Effector CD8-positive, alpha-beta T cell (primary cell): Measurements from ENCODE around the gene EMB.
"Not testable (repeated sequence)": the region's sequence is repeated elsewhere in the genome, so short reads cannot be mapped to it uniquely, and the experiment has no call there.

Source experiments
- DNase-seq: peaks from one replicate; lab custom pipeline; 2025; lab: John Stamatoyannopoulos, UW

The EMB gene

DNA sequence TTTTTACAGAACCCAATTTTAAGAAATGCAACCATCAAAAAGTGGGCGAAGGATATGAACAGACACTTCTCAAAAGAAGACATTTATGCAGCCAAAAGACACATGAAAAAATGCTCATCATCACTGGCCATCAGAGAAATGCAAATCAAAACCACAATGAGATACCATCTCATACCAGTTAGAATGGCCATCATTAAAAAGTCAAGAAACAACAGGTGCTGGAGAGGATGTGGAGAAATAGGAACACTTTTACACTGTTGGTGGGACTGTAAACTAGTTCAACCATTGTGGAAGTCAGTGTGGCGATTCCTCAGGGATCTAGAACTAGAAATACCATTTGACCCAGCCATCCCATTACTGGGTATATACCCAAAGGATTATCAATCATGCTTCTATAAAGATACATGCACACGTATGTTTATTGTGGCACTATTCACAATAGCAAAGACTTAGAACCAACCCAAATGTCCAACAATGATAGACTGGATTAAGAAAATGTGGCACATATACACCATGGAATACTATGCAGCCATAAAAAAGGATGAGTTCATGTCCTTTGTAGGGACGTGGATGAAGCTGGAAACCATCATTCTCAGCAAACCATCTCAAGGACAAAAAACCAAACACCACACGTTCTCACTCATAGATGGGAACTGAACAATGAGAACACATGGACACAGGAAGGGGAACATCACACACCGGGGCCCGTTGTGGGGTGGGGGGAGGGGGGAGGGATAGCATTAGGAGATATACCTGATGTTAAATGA lies 19.7 kb downstream of the EMB start:
- not testable (repeated sequence) for DNase-seq

DNA sequence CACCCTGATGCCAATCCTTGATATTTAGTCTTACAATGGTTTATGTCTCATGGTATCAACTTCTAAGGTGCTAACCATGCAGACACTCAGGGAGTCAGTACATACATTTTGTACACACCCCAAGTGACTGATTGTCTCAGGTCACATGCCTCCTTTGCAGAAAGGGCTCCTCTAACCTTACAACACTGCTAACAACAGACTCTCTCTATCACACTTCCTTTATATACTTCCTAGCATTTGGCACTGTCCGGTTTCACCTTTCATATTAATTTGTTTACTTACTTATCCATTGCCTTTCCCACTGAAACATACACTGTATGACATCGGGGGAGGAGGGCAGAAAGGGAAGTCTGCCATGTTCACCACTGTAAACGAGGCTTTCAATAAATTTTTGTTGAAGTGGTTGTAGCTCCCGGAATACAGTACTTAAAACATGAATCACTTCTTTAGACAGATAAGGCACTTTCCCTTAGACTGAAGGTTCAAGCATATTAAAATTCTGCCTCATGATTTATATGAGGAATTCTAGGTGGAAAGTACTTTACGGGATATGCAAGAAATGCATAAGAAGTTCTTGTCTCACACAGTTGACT lies 20.6 kb downstream of the EMB start:
- no peak for DNase-seq

DNA sequence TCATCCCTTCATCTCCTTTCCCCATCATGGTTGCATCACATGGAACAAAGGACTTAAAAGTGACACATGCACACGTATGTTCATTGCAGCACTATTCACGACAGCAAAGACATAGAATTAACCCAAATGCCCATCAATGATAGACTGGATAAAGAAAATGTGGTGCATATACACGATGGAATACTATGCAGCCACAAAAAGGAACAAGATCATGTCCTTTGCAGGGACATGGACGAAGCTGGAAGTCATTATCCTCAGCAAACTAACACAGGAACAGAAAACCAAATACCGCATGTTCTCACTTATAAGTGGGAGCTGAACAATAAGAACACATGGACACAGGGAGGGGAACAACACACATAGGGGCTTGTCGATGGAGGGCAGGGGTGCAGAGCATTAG lies 21.4 kb downstream of the EMB start:
- DNase-seq = not testable (repeated sequence)

DNA sequence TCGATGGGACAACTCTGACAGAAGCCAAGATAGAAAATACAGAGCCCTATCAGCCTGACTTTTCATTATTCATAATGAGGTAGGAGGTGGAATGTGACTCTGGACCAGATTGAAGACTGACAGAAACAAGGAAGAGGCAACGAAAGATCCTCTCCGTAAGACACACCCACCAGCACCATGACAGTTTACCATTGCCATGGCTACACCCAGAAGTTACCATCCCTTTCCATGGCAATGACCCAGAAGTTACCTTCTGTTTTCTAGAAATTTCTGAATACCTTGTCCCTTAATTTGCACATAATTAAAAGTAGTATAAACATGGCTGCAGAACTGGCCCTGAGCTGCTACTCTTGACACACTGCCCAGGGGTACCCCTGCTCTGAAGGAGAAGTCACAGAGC lies 24.5 kb downstream of the EMB start:
- not testable (repeated sequence) for DNase-seq

DNA sequence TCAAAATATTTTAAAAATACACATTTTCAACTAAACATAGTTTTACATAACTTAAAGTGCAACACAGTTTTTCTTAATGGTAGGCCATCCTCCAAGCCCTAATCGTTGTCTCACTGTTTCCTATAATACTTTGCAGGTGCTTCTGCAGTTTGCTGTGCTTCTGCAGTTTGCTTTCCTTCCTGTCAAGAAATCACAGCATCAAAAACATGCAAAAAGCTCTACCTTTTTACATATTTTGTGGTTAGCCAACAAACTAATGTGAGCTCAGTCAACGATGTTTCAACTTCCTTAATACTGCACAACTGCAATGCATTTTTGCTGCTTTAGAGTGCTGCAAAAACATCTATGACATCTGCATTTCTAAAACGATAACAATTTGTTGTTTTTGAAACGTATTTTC lies 25.2 kb downstream of the EMB start:
- no peak for DNase-seq

DNA sequence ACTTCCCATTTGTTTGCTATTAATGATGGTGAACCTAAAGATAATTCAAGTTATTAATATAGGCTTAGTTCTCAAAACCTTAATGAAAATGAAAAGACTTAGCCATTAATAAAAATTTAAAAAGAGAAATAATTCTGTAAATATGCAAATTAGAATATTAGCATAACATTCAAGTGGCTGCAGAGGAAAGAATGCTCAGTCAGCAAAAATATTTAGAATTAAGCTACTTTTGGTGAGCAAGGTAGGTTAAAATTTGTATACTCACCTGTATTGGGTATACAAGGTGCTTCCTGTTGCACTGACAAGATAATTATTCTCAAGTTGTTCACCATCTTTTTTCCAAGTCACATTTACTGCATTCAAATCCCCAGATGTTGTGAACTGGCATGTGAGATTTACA lies 30.2 kb downstream of the EMB start:
- DNase-seq = not testable (repeated sequence)

DNA sequence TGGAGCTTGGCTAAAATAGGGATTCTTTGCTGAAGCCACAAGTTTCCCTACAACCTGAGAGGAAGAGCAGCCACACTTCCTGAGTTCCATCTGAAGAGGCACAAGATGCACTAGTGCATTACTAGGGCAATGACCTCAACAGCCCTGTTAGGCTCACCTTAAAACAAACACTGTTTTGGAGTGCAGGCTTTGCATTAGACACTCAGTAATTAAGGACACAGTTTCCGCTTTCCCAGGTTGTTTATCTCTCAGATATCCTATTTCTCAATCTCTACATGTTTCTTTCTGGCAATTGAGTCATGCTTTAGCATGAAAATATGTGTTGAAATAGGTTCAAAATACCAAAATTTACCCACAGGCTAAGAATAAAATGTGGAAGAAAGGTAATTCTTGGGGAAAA lies 34.2 kb downstream of the EMB start:
- DNase-seq = no peak

DNA sequence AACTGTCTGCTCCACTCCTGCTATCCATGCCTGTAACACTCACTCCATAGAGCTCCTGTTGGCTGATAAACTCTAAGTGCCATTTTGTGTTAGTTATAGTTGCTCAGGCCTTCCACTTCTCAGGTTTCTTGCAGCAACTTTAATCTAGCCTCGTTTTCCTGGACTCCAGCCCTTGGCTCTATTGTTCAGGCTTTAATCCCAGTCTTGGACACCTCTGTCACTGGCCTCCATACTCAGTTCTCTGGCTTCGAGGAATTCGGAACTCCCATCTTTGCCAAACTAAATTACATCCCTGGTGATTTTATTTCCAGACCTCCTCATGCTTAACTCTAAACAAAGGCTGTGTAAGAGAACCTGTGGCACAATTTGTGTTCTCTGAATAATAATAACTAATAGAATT lies 39.8 kb downstream of the EMB start:
- no peak for DNase-seq

DNA sequence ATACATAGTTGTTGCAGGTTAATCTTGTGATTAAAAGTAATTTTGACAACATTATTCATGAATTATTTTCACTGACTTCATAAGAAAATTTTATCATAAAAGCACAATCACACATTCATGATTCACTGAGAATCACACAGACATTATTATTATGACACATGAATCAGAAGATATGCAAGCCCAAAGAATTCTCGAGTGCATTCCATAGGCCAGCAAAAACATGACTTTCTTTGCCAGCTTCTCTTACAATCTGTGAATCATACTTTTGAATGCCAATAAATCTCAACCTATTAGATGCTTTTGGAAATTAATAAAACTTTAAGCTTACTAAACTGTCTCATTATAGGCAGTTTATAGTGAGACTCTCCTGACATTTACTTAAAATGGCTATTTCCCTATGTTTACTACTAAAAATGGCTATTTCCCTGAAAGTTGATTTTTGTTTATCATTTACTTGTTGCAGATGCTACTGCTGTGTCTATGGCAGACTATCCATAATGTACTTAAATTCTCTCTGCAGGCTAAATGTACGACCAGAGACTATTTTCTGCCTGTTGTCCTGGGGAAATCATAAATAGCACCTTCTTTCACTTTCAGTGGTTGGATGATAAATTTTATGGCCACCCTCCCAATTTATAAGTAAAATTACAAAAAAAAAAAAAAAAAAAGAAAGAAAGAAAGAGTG lies 47.0 kb downstream of the EMB start:
- not testable (repeated sequence) for DNase-seq

DNA sequence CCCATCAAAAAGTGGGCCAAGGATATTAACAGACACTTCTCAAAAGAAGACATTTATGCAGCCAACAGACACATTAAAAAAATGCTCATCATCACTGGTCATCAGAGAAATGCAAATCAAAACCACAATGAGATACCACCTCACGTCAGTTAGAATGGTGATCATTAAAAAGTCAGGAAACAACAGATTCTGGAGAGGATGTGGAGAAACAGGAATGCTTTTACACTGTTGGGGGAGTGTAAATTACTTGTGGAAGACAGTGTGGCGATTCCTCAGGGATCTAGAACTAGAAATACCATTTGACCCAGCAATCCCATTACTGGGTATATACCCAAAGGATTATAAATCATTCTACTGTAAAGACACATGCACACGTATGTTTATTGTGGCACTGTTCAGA lies 48.8 kb downstream of the EMB start:
- DNase-seq = not testable (repeated sequence)

DNA sequence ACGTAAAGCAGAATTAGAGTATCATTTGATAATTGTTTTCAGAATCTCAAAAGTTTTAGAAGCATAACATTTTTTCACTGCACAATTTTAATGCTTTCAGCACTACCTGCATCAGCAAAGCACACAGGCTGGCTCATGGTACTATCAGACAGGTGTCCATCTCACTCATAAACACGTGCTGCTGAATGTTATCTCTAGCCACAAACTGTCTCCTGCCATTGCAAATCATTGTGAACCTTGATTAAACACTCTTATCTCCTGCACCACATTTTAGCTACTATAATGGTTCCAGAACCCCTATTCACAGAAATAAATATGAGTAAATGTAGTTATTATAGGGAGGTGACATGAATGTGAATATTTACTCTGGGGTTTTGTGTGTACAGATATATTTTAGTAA lies 56.7 kb downstream of the EMB start:
- not testable (repeated sequence) for DNase-seq

DNA sequence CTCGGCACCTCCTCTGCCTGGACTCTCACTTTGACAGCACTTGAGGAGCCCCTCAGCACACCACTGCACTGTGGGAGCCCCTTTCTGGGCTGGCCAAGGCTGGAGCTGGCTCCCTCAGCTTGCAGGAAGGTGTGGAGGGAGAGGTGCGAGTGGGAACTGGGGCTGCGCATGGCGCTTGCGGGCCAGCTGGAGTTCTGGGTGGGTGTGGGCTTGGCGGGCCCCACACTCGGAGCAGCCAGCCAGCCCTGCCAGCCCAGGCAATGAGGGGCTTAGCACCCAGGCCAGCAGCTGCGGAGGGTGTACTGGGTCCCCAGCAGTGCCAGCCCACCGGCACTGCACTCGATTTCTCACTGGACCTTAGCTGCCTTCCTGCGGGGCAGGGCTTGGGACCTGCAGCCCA lies 64.4 kb downstream of the EMB start:
- DNase-seq = not testable (repeated sequence)

DNA sequence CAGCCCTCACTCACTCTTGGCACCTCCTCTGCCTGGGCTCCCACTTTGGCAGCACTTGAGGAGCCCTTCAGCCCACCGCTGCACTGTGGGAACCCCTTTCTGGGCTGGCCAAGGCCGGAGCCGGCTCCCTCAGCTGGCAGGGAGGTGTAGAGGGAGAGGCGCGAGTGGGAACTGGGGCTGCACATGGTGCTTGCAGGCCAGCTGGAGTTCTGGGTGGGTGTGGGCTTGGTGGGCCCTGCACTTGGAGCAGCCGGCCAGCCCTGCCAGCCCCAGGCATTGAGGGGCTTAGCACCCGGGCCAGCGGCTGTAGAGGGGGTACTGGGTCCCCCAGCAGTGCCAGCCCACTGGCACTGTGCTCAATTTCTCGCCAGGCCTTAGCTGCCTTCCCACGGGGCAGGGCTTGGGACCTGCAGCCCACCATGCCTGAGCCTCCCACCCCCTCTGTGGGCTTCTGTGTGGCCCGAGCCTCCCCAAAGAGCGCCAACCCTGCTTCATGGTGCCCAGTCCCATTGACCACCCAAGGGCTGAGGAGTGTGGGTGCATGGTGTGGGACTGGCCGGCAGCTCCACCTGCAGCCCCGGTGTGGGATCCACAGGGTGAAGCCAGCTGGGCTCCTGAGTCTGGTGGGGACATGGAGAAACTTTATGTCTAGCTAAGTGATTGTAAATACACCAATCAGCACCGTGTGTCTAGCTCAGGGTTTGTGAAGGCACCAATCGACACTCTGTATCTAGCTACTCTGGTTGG lies 71.6 kb downstream of the EMB start:
- not testable (repeated sequence) for DNase-seq

DNA sequence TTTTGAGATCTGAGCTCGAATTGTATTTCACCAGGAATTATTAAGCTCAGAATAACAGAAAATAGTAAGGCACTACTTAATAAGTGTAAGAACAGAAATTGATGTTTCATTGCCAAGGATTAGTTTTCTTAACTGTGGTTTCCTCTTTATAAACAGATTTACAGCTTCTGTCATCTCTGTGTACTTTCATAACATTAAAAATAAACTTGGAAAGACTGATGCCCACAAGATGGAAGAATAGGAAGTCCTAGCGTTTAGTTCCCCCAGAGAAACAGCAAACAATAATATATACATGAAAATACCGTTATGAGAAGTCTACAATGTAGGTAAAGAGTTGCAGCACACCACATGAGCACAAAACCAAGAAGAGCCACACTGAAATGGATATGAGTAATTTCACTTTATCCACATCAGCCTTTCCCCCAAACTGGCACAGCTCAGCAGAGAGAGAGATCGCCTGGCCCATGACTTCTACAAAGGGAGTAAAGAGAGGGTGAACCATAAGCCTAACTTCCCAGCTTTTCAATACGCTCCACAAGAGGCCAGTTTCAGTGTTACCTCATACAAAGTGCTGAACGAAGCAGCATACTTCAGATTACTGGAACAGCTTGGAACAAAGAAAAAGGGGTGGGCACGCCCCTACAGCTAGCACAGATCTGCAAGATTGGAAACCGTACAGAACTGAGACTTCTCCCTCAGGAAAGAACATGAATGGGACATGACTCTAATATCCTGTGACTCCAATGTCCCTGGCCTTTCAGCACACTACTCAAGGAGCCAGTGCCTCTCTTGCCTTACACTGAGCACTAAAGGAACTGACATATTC lies 75.4 kb downstream of the EMB start:
- no peak for DNase-seq

DNA sequence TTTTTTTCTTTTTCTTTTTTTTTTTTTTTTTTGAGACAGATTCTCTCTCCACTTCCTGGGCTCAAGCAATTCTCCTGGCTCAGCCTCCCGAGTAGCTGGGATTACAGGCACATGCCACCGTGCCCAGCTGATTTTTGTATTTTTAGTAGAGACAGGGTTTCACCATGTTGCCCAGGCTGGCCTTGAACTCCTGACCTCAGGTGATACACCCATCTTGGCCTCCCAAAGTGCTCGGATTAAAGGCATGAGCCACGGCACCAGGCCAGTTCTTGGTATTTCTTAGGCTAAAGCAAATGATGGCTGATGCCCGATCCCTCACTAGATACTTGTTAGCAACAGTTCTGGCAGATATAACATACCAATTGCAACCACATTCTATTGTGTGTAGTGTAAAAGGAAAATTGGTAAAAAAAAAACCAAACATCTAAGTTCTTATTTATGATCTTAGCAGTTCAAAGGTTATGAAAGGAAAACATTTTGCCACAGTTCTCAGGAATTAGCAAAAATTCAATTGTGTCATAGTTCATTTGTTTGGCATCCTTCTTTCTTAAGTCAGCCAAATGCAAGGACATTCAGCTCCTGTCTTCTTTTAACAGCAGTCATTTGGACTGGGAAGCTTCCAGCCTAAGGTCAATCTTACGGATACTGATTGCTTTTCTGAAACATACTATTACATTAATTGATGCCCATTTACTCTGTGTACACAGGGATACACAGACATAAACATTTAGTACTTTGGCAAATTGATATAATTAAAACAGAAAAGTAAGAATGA lies 76.4 kb downstream of the EMB start:
- DNase-seq = not testable (repeated sequence)

DNA sequence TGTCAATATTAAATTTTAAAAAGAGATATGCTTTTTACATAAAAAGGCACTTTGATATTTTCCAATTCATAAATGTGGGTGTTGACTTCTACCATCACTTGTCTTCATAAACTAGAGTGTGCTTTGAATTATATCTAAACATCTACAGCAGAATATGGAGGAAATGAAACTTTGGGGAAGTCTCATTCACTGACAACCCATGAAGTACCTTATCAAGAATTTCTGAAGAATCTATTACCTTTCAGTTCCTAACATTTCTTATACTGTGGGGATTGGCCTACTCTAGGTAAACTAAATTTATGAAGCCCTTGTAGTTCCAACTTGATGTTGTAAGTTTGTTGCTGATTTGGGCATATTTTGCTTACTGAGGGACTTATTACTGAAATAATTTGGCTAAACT lies 81.9 kb downstream of the EMB start:
- DNase-seq = no peak

DNA sequence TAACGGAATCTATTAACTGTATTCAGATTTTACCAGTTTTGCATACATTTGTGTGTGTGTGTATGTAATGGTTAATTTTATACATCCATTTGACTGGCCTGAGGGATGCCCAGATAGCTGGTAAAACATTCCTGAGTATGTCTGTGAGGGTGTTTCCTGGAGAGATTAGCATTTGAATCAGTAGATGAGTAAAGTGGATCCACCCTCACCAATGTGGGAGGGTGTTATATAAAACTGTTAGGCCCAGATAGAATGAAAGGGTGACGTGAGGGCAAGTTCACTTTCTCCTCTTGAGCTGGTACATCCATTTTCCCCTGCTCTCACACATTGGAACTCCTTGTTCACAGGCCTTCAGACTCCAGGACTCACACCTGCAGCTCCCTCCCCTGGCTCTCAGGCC lies 88.7 kb downstream of the EMB start:
- DNase-seq = no peak
